GM12878 (cell line): ENCODE measurements around the gene PPP1R3F.

Source experiments
- CTCF ChIP-seq, 3 experiments: IDR thresholded peaks in 2 of 3; conservative IDR thresholded peaks in 1 of 3; 2 replicates each; pipeline ENCODE4 v1.5.1; 2011; ENCODE audit warnings: low read depth in 3 of 3, low read length in 3 of 3, mild to moderate bottlenecking in 3 of 3, control low read depth in 2 of 3, moderate library complexity in 2 of 3, inconsistent platforms in 1 of 3, mixed read lengths in 1 of 3; ENCODE audit not compliant: control insufficient read depth in 2 of 3, insufficient read depth in 1 of 3; ENCODE audit errors: extremely low read depth in 1 of 3
- FOXK2 ChIP-seq: fragments of 450-650 bp; IDR thresholded peaks from 2 replicates; pipeline ENCODE4 v1.6.1; 2017; ENCODE audit warnings: mild to moderate bottlenecking, moderate library complexity
- KDM1A ChIP-seq: fragments of 200-600 bp; sonication (generic); IDR thresholded peaks from 2 replicates; pipeline ENCODE4 v1.6.1; 2016; ENCODE audit warnings: borderline replicate concordance
- MTA2 ChIP-seq: fragments of 450-650 bp; IDR thresholded peaks from 2 replicates; pipeline ENCODE4 v1.6.1; 2016; ENCODE audit warnings: low read depth, mild to moderate bottlenecking, moderate library complexity
- MYB ChIP-seq: fragments of 150-350 bp; IDR thresholded peaks from 2 replicates; pipeline ENCODE4 v1.6.1; 2014; ENCODE audit warnings: mild to moderate bottlenecking, low read depth, low read length, borderline replicate concordance
- POLR2A ChIP-seq: IDR thresholded peaks from 2 replicates; pipeline ENCODE4 v1.6.1; 2011; ENCODE audit warnings: low read depth, mild to moderate bottlenecking, low read length
- POLR2AphosphoS2 ChIP-seq: IDR thresholded peaks from 2 replicates; pipeline ENCODE4 v1.6.1; 2011; ENCODE audit warnings: low read depth, mild to moderate bottlenecking, low read length, improper control_type of control experiment, moderate library complexity
- POLR2AphosphoS5 ChIP-seq: IDR thresholded peaks from 2 replicates; pipeline ENCODE4 v1.6.1; 2011; ENCODE audit warnings: mild to moderate bottlenecking, low read length, inconsistent platforms
- SIX5 ChIP-seq: IDR thresholded peaks from 2 replicates; pipeline ENCODE4 v1.6.1; 2011; ENCODE audit warnings: mild to moderate bottlenecking, low read depth, low read length, moderate library complexity; ENCODE audit not compliant: severe bottlenecking
- SKIL ChIP-seq: fragments of 450-650 bp; IDR thresholded peaks from 2 replicates; pipeline ENCODE4 v1.6.1; 2017; ENCODE audit warnings: mild to moderate bottlenecking, low read depth, inconsistent platforms; ENCODE audit not compliant: poor library complexity, severe bottlenecking
- STAT3 ChIP-seq: IDR thresholded peaks from 2 replicates; pipeline ENCODE4 v1.6.1; 2011; ENCODE audit warnings: low read depth, low read length, improper control_type of control experiment
- TCF3 ChIP-seq: IDR thresholded peaks from 2 replicates; pipeline ENCODE4 v1.6.1; 2012; ENCODE audit warnings: low read depth, mild to moderate bottlenecking, low read length, borderline replicate concordance; ENCODE audit not compliant: insufficient read depth
- USF1 ChIP-seq: IDR thresholded peaks from 2 replicates; pipeline ENCODE4 v1.6.1; 2011; ENCODE audit warnings: borderline replicate concordance, low read depth, mild to moderate bottlenecking, moderate library complexity, mixed read lengths, low read length; ENCODE audit not compliant: insufficient read depth; ENCODE audit errors: extremely low read length
- ZNF274 ChIP-seq: IDR thresholded peaks from one replicate; pipeline ENCODE4 v1.8.0; 2011; ENCODE audit not compliant: insufficient read length, insufficient read depth

DNA sequence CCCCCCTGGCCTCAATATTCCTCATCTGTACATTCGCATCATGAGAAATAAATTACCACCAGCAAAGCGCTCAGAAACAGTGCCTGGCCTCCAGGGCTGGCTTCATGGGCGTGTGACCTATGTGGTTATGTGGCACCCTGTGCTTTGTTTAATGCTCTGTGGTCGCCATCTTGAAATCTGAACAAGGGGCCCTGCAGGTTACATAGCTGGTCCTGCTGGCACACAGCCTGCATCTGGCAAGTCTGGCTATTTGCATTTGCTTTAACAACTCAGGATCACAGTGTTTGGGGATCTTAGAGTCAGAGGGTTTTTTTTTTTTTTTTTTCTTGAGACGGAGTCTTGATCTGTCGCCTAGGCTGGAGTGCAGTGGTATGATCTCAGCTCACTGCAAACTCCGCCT lies 15.0 kb upstream of the PPP1R3F start:
- TF ChIP-seq TCF3 (no peak), FOXK2 (no peak), POLR2AphosphoS5 (no peak), USF1 (no peak), ZNF274 (no peak), KDM1A (no peak), POLR2A (no peak), MTA2 (no peak), STAT3 (no peak), POLR2AphosphoS2 (no peak), CTCF (IDR thresholded peaks at IDR 0.05 in 2 of 3, conservative IDR thresholded peaks at IDR 0.05 in 1 of 3; ENCODE audit: control insufficient read depth in 2 of 3, extremely low read depth in 1 of 3, insufficient read depth in 1 of 3, low read depth in 3 of 3, low read length in 3 of 3) (no peak), MYB (no peak), SIX5 (no peak), SKIL (no peak)
